HG02943 (cell line): ENCODE measurements around the gene HOXA10.

ENCODE experiments used
- ATAC-seq: cut with Tn5 transposase; IDR thresholded peaks from one replicate; pipeline ENCODE4 v1.9.1; 2021; ENCODE audit warnings: mild to moderate bottlenecking, low read depth, moderate library complexity; ENCODE audit not compliant: unreplicated experiment

HOXA10 gene

GRCh38 chr7:27191833-27192545 is 17.9 kb upstream of the HOXA10 start:
- ATAC-seq, result no peak

GRCh38 chr7:27191161-27191731 is 17.1 kb upstream of the HOXA10 start:
- no peak for ATAC-seq

- ATAC-seq, result no peak
Measured at GRCh38 chr7:27189997-27190748, 16.1 kb upstream of the HOXA10 start.

GRCh38 chr7:27189295-27189996 is 15.3 kb upstream of the HOXA10 start:
- no peak for ATAC-seq

GRCh38 chr7:27188386-27189294 is 14.5 kb upstream of the HOXA10 start:
- no peak for ATAC-seq

GRCh38 chr7:27187475-27188385 is 13.6 kb upstream of the HOXA10 start:
- ATAC-seq, result no peak

- ATAC-seq, result no peak
Measured at GRCh38 chr7:27186668-27187474, 12.8 kb upstream of the HOXA10 start.

- ATAC-seq, result no peak
Measured at GRCh38 chr7:27185854-27186667, 11.9 kb upstream of the HOXA10 start.

GRCh38 chr7:27185013-27185853 is 11.1 kb upstream of the HOXA10 start, which contains the start of gene HOXA11:
Gene HOXA11, minus strand, starts transcription at chr7:27185232. Its CDS starts 88 bp downstream, at chr7:27185144.
- no peak for ATAC-seq

- ATAC-seq, result no peak
Measured at GRCh38 chr7:27184337-27185012, 10.4 kb upstream of the HOXA10 start.

GRCh38 chr7:27183682-27184336 is 9.7 kb upstream of the HOXA10 start:
- ATAC-seq, result no peak

GRCh38 chr7:27182861-27183681 is 9.0 kb upstream of the HOXA10 start:
- ATAC-seq, result no peak

GRCh38 chr7:27182285-27182841 is 8.2 kb upstream of the HOXA10 start:
- no peak for ATAC-seq

GRCh38 chr7:27181795-27182275 is 7.7 kb upstream of the HOXA10 start:
- ATAC-seq, result no peak
